SK-N-SH (cell line): ENCODE measurements around the gene ZSCAN9. TPM values are rescaled to one million over a fixed set of nuclear protein-coding genes. Genes with fewer than 3 reads are reported as not detected.

Source experiments
- CTCF ChIA-PET: fragments of 300-600, 350-600 bp; formaldehyde crosslinking; extraction: SDS; loops from one replicate; lab custom pipeline; 2021; lab: Yijun Ruan, JAX
- POLR2A ChIA-PET: fragments of 350-600 bp; sonication (Branson Sonifier 250); formaldehyde crosslinking; extraction: SDS; loops from one replicate; lab custom pipeline; 2020; ENCODE audit warnings: antibody characterized with exemption, inconsistent platforms; lab: Yijun Ruan, JAX
- DNase-seq: peaks from one replicate; pipeline ENCODE4 v3.0.0; 2012
- H2AFZ ChIP-seq: fragments of 200-600 bp; sonication (generic); 2 replicates; pipeline ENCODE4 v1.8.1; 2016; ENCODE audit warnings: antibody characterized with exemption, mild to moderate bottlenecking, low read depth
- H3F3A ChIP-seq: fragments of 200-600 bp; sonication (generic); replicated peaks from 2 replicates; pipeline ENCODE3; 2016; ENCODE audit warnings: antibody characterized with exemption, mild to moderate bottlenecking; ENCODE audit not compliant: insufficient read depth
- H3K27ac ChIP-seq, 2 experiments: fragments of 200-500 bp in 1 of 2; fragments of 200-600 bp in 1 of 2; sonication (Bioruptor generic) in 1 of 2; sonication (generic), shearing (Covaris generic) in 1 of 2; 2 replicates each; pipeline versions ENCODE4 v1.5.1 to v1.6.1; 2014 to 2016; ENCODE audit warnings: low read depth in 2 of 2, inconsistent platforms in 1 of 2, low read length in 1 of 2, mild to moderate bottlenecking in 1 of 2, mixed read lengths in 1 of 2
- H3K27me3 ChIP-seq: fragments of 200-600 bp; sonication (generic), shearing (Covaris generic); 2 replicates; pipeline ENCODE4 v1.6.1; 2016; ENCODE audit warnings: mixed run types; ENCODE audit not compliant: insufficient read depth
- H3K36me3 ChIP-seq, 2 experiments: fragments of 200-500 bp in 1 of 2; fragments of 200-600 bp in 1 of 2; sonication (Bioruptor generic) in 1 of 2; sonication (generic) in 1 of 2; replicated peaks in 1 of 2; 2 replicates each; pipeline versions ENCODE3 to v1.5.1; 2014 to 2016; ENCODE audit warnings: low read length in 1 of 2, mild to moderate bottlenecking in 1 of 2; ENCODE audit not compliant: insufficient read depth in 2 of 2, control insufficient read depth in 1 of 2
- H3K4me1 ChIP-seq, 2 experiments: fragments of 200-500 bp in 1 of 2; fragments of 200-600 bp in 1 of 2; sonication (Bioruptor generic) in 1 of 2; sonication (generic), shearing (Covaris generic) in 1 of 2; 2 replicates each; pipeline versions ENCODE4 v1.5.1 to v1.6.1; 2014 to 2016; ENCODE audit warnings: low read depth in 1 of 2, low read length in 1 of 2, mixed run types in 1 of 2; ENCODE audit not compliant: insufficient read depth in 2 of 2, control insufficient read depth in 1 of 2
- H3K4me2 ChIP-seq: fragments of 200-600 bp; sonication (generic), shearing (Covaris generic); 2 replicates; pipeline ENCODE4 v1.6.1; 2017; ENCODE audit warnings: mixed run types
- H3K4me3 ChIP-seq, 2 experiments: fragments of 200-500 bp in 1 of 2; fragments of 200-600 bp in 1 of 2; sonication (Bioruptor generic) in 1 of 2; sonication (generic), shearing (Covaris generic) in 1 of 2; 2 replicates each; pipeline versions ENCODE4 v1.5.1 to v1.8.1; 2014 to 2016; ENCODE audit warnings: low read depth in 2 of 2, inconsistent platforms in 1 of 2, low read length in 1 of 2, mild to moderate bottlenecking in 1 of 2, mixed read lengths in 1 of 2, moderate library complexity in 1 of 2
- H3K79me2 ChIP-seq: fragments of 200-600 bp; sonication (generic); 2 replicates; pipeline ENCODE4 v1.8.1; 2017; ENCODE audit warnings: mild to moderate bottlenecking; ENCODE audit not compliant: insufficient read depth
- H3K9ac ChIP-seq: fragments of 200-600 bp; sonication (generic); 2 replicates; pipeline ENCODE4 v1.6.1; 2017; ENCODE audit warnings: mixed run types
- H3K9me2 ChIP-seq: fragments of 200-600 bp; sonication (generic); 2 replicates; pipeline ENCODE4 v1.6.1; 2017; ENCODE audit warnings: mixed run types
- H3K9me3 ChIP-seq: fragments of 200-600 bp; sonication (generic); 2 replicates; pipeline ENCODE4 v1.6.1; 2017; ENCODE audit warnings: mixed run types, mild to moderate bottlenecking, moderate library complexity
- H4K20me1 ChIP-seq: fragments of 200-600 bp; sonication (generic); 2 replicates; pipeline ENCODE4 v1.6.1; 2017; ENCODE audit warnings: mild to moderate bottlenecking, mixed run types; ENCODE audit not compliant: insufficient read depth
- CHD2 ChIP-seq: fragments of 150-350 bp; IDR thresholded peaks from 2 replicates; pipeline ENCODE4 v1.6.1; 2018; ENCODE audit warnings: low read length; ENCODE audit not compliant: partially characterized antibody
- EP300 ChIP-seq, 2 experiments: IDR thresholded peaks; 2 replicates each; pipeline versions ENCODE4 v1.4.0 to v1.6.1; 2012; ENCODE audit warnings: borderline replicate concordance in 1 of 2, low read depth in 1 of 2, low read length in 1 of 2
- EZH2phosphoT487 ChIP-seq: fragments of 200-600 bp; sonication (generic); IDR thresholded peaks from 2 replicates; pipeline ENCODE4 v1.6.1; 2017; ENCODE audit warnings: low read depth, mixed run types, mild to moderate bottlenecking, antibody characterized with exemption, moderate library complexity, borderline replicate concordance
- FOXJ3 ChIP-seq: sonication (generic); formaldehyde crosslinking; IDR thresholded peaks from 2 replicates; pipeline ENCODE4 v1.5.1; 2020; ENCODE audit warnings: mild to moderate bottlenecking, missing genetic modification reagents
- FOXM1 ChIP-seq: IDR thresholded peaks from 2 replicates; pipeline ENCODE4 v1.4.0; 2012; ENCODE audit warnings: low read depth, mild to moderate bottlenecking
- GABPA ChIP-seq: IDR thresholded peaks from 2 replicates; pipeline ENCODE4 v1.4.0; 2012; ENCODE audit warnings: low read depth, mild to moderate bottlenecking
- IRF3 ChIP-seq: fragments of 150-350 bp; IDR thresholded peaks from 2 replicates; pipeline ENCODE4 v1.6.1; 2016; ENCODE audit warnings: mild to moderate bottlenecking, low read depth, low read length
- NRF1 ChIP-seq: IDR thresholded peaks from 2 replicates; pipeline ENCODE4 v1.6.1; 2012; ENCODE audit warnings: low read depth, mild to moderate bottlenecking, low read length
- POLR2AphosphoS5 ChIP-seq: IDR thresholded peaks from 2 replicates; pipeline ENCODE4 v1.6.1; 2012; ENCODE audit warnings: low read depth, low read length
- RAD21 ChIP-seq: IDR thresholded peaks from 2 replicates; pipeline ENCODE4 v1.6.1; 2012; ENCODE audit warnings: mild to moderate bottlenecking, low read length
- RXRA ChIP-seq: IDR thresholded peaks from 2 replicates; pipeline ENCODE4 v1.4.0; 2012; ENCODE audit warnings: low read depth, mild to moderate bottlenecking, borderline replicate concordance
- SMC3 ChIP-seq: IDR thresholded peaks from 2 replicates; pipeline ENCODE4 v1.6.1; 2012; ENCODE audit warnings: low read depth, low read length, improper control_type of control experiment
- TAF1 ChIP-seq: IDR thresholded peaks from 2 replicates; pipeline ENCODE4 v1.6.1; 2012; ENCODE audit warnings: low read depth, mild to moderate bottlenecking, low read length, moderate library complexity, borderline replicate concordance
- TCF12 ChIP-seq: IDR thresholded peaks from 2 replicates; pipeline ENCODE4 v1.4.0; 2012
- TEAD4 ChIP-seq: IDR thresholded peaks from 2 replicates; pipeline ENCODE4 v1.4.0; 2012; ENCODE audit warnings: mild to moderate bottlenecking, borderline replicate concordance; ENCODE audit not compliant: insufficient read depth
- USF2 ChIP-seq: fragments of 150-350 bp; IDR thresholded peaks from 2 replicates; pipeline ENCODE4 v1.6.1; 2017; ENCODE audit warnings: antibody characterized with exemption, low read length, low read depth, borderline replicate concordance
- YY1 ChIP-seq: IDR thresholded peaks from 2 replicates; pipeline ENCODE4 v1.4.0; 2012; ENCODE audit warnings: low read depth, mild to moderate bottlenecking
- WGBS: methylation state at CpG from one replicate; pipeline ENCODE4 v1.1.6; 2017; ENCODE audit warnings: low lambda C conversion rate; 5-methylcytosine and 5-hydroxymethylcytosine counted together
- polyA plus RNA-seq, 3 experiments: library from polyadenylated mRNA; depleted of rRNA; stranded (reverse); fragments of >200 nt; gene quantifications; 2 replicates each; pipeline ENCODE4 v1.2.3, GENCODE V29; 2012

The ZSCAN9 gene
- polyA plus RNA-seq, 1 of the 3 experiments (the other 2 are of a cell fraction): 13.7 TPM

DNA sequence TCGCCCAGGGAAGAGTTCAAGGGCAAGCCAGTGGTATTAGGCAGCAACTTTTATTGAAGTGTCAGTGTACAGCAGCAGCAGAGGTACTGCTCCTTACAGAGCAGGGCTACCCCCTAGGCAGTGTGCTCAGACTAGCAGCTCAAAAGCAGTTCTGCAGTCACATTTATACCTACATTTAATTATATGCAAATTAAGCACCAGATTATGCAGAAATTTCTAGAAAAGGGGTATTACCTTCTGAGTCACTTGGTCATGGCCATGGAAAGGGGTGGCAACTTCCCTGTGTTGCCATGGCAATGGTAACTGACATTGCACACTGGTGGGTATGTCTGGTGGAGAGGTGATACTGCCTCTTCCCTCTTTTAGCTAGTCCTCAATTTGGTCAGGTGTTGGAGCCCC, 29.0 kb downstream of the ZSCAN9 start:
- Histone ChIP-seq H3K9ac (no peak overlapping the region), H3K9me2 (no peaks in the 10 kb centered on the region), H2AFZ (no peak overlapping the region), H3K4me3 (no peak overlapping the region), H3K36me3 (peaks cover 0 to 7% of the 10 kb centered on the region in 2 experiments), H3K4me1 (peaks cover 5 to 12% of the 10 kb centered on the region in 2 experiments; a peak in 3 of 4 replicates), H3F3A (no peaks in the 10 kb centered on the region), H3K27ac (no peak overlapping the region), H3K27me3 (no peaks in the 10 kb centered on the region), H4K20me1 (no peaks in the 10 kb centered on the region), H3K79me2 (peaks cover 19% of the 10 kb centered on the region), H3K4me2 (no peak overlapping the region), H3K9me3 (no peaks in the 10 kb centered on the region)
- no peak for TF ChIP-seq EP300 (IDR thresholded peaks at IDR 0.05; ENCODE audit: borderline replicate concordance in 1 of 2, low read depth in 1 of 2, low read length in 1 of 2)
- TF ChIP-seq NRF1: no peak
- no peak for TF ChIP-seq CHD2
- no peak for DNase-seq
- 60% methylated on average over 1 of the region's 1 CpG for WGBS
- POLR2A ChIA-PET: interaction anchor here (3.2 kb wide), 1 partner anchor 12 kb away, joined by 29 read pairs; the partner anchor contains the start of gene ZSCAN26
- CTCF ChIA-PET: no interaction called here

- ChIA-PET POLR2A (no interaction called here), CTCF (interaction anchor here (0.5 kb wide), 1 partner anchor 42 kb away, joined by 3 read pairs; no protein-coding TSS in a partner anchor)
- Histone ChIP-seq H3K4me3 (no peak overlapping the region), H3K27ac (no peak overlapping the region), H4K20me1 (no peaks in the 10 kb centered on the region), H2AFZ (no peak overlapping the region), H3K79me2 (no peaks in the 10 kb centered on the region), H3F3A (no peaks in the 10 kb centered on the region), H3K36me3 (no peaks in the 10 kb centered on the region), H3K9me2 (no peaks in the 10 kb centered on the region), H3K4me2 (no peak overlapping the region), H3K4me1 (peaks cover 0 to 6% of the 10 kb centered on the region in 2 experiments; a peak in 1 of 4 replicates), H3K9ac (no peak overlapping the region), H3K9me3 (no peaks in the 10 kb centered on the region), H3K27me3 (no peaks in the 10 kb centered on the region)
- DNase-seq: no peak
- no CpG with 5 or more reads among the region's 1 CpG for WGBS
- TF ChIP-seq TEAD4 (no peak), CHD2 (no peak), SMC3 (no peak), YY1 (no peak), POLR2AphosphoS5 (no peak), FOXM1 (no peak), TAF1 (no peak), EZH2phosphoT487 (no peak), RAD21 (no peak), USF2 (no peak), IRF3 (no peak), GABPA (no peak), FOXJ3 (CRISPR knock-in tag) (no peak), RXRA (no peak), TCF12 (no peak)
These were observed 32.0 kb downstream of the ZSCAN9 start for GRCh38 chr6:28257042-28257441.
